Activated CD4-positive, alpha-beta T cell treated with anti-CD3 and anti-CD28 coated beads for 48 hours (primary cell): ENCODE data around the gene NEK9.

Experiments used
- DNase-seq: peaks from one replicate; pipeline ENCODE4 v3.0.0-alpha.2; 2020

Gene NEK9

DNA sequence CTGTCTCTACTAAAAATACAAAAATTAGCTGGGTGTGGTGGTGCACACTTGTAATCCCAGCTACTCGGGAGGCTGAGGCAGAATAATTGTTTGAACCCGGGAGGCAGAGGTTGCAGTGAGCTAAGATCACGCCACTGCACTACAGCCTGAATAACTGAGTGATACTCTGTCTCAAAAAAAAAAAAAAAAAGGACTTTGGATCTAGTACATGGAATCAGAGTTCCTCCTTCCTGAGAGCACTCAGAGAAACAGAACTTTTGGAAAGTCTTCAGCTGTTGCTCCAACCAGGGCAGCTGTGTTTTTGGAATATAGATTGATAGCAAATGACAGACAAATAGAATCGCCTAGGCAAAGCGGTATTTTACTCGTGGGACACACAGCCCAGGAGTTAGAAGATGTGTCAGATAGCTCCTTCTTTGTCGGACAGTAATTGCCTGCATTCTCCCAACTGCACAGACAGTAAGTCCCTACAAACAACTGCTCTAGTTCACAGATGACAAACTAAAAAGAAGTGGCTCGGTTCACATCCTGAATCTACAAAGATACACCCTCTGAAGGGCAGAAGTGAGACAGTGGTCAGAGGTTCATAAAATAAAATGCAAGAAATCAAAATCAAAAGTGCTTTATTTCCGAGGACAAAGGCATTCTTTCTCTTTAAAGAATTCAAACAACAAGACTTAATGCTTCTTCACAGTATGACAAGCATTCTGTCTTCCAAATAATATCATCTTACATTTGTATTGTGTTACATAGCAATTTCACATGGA lies 17.1 kb upstream of the NEK9 start:
- no peak for DNase-seq

GRCh38 chr14:75142494-75142893 lies 15.6 kb upstream of the NEK9 start:
- no peak for DNase-seq

DNA sequence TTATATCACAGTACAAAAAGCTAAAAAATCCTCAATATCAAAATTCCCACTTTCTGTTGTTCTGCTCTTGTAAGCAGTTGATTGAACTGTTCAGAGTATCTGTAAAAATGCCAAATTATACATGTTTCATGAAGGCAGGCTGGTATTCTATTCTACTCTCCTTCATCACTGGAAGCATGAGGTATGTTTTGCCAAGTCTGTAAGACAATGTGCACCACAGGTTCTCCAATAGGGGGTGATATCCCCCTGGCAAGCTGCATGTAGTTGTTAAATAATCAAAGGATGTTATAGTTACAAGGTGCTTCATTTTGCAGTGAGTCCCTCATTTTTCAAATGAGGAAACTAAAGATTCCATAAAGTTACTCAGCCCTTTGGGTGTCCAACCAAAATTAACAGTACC lies 15.1 kb upstream of the NEK9 start:
- no peak for DNase-seq

DNA sequence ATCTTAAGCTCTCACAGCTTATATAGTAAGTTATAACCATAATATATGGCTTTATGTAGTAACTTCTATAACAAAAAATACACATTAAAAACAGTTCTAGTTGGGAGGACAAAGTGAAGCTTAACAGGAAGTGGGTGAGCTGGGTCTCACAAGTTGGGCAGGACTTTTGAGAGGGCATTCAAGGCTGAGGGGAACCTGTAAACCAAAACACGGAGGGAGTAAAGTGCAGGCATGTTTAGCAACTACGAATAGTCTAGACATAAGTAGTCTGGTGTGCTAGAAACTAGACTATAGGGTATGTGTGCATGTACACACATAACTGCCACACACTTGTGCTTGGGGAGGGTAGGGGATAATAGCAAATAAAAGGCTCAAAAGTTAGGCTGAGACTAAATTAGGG lies 14.2 kb upstream of the NEK9 start:
- no peak for DNase-seq

DNA sequence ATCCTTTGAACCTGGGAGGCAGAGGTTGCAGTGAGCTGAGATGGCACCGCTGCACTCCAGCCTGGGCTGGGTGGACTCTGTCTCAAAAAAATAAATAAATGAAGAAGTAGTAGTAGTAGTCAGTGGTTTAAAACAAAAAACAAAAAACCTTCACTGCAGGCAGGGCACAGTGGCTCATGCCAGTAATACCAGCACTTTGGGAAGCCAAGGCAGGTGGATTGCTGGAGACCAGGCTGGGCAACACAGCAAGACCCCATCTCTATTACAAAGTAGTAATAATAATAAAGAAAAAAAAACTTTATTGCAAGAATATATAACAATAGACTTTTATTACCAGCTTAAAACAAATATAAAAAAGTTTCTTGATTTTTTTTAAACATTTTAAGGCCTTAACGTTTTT lies 13.8 kb upstream of the NEK9 start:
- no peak for DNase-seq

GRCh38 chr14:75139185-75139584 lies 12.3 kb upstream of the NEK9 start:
- DNase-seq, result no peak

GRCh38 chr14:75138492-75138891 lies 11.6 kb upstream of the NEK9 start:
- no peak for DNase-seq

DNA sequence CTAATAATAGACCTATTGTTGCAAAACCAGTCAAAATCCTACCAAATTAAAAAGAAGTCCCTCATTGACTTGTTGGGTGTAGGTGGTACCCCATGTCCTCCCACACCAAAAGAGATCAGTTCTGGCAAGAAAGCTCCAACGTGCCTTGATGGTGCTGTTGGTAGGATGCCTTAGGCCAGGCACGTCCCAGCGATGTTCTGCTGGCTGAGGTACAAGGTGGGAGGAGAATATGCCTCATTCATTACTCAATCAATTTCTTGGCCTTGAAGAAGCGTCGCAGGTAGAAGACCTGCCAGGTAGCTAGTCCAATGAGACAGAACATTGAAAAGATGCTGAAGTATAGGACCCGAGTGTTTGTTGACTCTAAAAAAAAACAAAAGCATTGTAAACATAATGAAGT lies 7.8 kb upstream of the NEK9 start:
- DNase-seq, result no peak

DNA sequence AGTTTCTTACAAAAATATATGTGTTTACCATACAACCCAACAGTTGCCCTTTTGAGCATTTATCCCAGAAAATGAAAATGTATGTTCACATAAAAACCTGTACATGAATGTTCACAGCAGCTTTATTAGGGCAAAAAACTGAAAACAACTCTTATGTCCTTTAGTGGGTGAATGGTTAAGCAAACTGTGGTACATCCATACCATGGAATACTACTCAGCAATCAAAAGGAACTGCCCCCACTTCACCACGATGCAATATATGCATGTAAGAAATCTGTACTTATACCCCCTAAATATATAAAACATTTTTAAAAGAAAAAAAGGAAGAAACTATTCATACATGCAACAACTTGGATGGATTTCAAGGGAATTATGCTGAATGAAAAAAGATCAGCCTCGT lies 6.7 kb upstream of the NEK9 start:
- no peak for DNase-seq

DNA sequence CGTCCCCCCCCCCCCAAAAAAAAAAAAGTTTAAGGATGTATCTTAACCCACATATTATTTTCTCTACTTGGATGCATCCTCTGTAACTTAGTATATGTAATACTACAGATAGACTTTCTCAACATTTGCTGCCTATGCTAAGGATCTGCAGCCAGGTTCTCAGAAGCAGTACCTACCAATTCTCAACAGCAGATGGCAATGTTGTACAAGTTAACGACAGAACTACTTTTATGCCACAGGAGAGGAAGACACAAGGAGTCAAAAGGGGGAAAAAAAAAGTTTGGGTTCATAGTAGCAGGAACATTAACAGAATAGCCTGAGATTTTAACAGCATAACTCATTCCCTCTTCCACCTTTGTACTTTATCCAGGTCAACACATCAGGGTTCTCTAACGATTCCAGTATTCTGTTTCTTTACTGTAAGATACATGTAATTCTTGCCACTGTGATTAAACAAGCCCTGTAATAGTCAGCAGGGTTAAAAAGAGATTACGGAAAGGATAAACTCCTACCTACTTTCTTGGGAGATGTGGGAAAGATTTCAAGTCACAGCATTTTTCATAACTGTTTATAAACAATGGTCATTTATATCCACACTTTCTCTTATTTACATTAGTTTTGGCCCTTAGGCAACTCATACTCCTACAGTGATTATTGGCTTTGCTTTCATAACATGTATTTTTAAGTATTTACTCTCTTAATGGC lies 5.7 kb upstream of the NEK9 start:
- DNase-seq, result peak; percentile 50

- DNase-seq, result no peak
These were observed 1.7 kb upstream of the NEK9 start for GRCh38 chr14:75128596-75128990.

- DNase-seq, result no peak
These were observed 1.2 kb upstream of the NEK9 start for GRCh38 chr14:75127903-75128595.

DNA sequence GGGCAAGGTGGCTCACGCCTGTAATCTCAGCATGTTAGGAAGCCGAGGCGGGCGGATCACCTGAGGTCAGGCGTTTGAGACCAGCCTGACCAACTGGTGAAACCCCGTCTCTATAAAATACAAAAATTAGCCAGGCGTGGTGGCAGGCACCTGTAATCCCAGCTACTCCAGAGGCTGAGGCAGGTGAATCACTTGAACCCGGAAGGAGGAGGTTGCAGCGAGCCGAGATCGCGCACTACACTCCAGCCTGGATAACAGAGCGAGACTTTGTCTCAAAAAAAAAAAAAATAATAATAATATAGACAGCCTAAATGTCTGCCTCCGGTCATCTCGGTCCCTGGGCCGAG lies 599 bp upstream of the NEK9 start:
- peak; percentile 37 for DNase-seq

- no peak for DNase-seq
These were observed 715 bp downstream of the NEK9 start for GRCh38 chr14:75126121-75126544.

- no peak for DNase-seq
These were observed 1.2 kb downstream of the NEK9 start for GRCh38 chr14:75125617-75126016.

DNA sequence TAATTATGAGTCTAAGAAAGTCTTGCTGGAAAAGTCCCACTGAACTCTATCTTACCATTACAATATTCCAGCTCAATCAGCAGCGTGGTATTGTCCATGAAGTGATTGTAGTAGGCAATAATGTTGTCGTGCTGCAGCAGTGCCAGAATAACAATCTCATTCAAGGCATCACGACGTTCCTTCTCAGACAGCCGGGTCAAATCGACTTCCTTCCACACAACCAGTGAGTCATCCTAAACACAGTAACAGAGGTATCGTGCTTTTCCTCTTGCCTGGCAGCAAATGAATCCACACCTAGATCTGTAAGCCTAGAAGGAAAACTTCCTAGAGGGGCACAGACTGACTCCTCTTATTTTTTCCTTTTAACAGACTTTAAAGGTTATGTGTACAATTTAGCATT lies 2.9 kb downstream of the NEK9 start:
- DNase-seq, result peak; percentile 34

DNA sequence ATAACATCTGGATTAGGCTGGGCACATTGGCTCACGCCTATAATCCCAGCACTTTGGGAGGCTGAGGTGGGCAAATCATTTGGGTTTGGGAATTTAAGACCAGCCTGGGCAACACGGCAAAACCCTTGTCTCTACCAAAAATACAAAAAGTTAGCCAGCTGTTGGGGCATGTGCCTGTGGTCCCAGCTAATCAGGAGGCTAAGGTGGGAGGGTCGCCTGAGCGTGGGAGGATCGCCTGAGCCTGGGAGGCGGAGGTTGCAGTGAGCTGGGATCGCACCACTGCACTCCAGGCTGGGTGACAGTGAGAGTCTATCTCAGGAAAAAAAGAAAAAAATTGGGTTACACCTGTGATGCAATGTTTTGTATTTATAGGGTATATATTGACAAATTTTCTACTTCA lies 5.3 kb downstream of the NEK9 start:
- DNase-seq, result no peak

DNA sequence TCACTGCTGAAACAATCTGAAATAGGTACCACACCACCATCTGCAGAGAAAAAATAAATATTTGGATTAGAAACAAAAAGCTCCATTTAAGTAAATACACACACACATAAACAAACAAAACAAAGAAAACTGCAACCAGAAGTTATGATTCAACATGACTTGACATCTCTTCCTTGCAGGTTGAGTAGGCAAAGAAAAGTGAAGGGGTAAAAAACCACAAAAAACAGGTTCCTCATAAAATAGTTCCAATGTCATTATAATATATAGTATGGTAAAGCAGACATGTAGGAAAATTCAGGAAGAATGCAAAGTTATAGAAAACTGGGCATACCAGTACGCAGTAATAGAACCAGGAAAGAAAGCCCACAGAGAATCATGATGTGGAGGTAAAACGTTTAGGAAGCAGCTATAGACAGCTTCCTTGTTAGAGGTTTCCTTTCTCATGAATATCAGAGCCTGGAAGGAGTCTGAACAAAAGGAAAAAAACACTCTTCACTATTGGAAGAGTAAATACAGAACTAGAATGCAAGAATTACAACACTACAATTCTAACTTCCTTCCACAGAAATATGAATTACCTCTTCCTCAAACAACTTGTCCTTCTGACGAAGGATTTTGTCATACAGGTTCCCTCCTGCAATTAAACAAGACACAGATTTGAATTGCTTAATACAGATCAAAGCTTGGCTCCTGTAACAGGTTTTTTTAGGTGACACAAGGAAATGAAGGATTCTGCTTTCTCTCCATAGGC lies 6.1 kb downstream of the NEK9 start:
- DNase-seq, result no peak

DNA sequence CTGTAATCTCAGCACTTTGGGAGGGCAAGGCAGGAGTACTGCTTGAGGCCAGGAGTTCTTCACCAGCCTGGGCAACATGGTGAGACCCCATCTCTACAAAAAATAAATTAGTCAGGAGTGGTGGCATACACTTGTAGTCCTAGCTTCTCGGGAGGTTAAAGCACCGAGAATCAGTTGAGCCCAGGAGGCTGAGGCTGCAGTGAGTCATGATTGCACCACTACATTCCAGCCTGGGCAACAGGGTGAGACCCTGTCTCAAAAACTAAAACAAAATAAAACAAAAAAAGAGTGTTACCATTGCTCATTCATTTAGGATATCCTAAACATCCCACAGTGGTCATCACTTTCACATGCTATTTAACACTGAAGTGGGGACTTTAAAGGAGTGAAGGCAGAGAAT lies 7.8 kb downstream of the NEK9 start:
- DNase-seq, result no peak

GRCh38 chr14:75113932-75114539 lies 12.8 kb downstream of the NEK9 start:
- DNase-seq, result no peak

- no peak for DNase-seq
These were observed 17.0 kb downstream of the NEK9 start for GRCh38 chr14:75109877-75110276.

GRCh38 chr14:75107186-75107585 lies 19.7 kb downstream of the NEK9 start:
- DNase-seq, result no peak

- no peak for DNase-seq
These were observed 25.4 kb downstream of the NEK9 start for GRCh38 chr14:75101491-75101890.
